ENCODE data around the gene UBE2D3. TPM values are rescaled to one million over a fixed set of nuclear protein-coding genes. Genes with fewer than 3 reads are reported as not detected.
A peak's percentile ranks its signal among the peaks of the same experiment; 100 is the strongest.
"Not testable (repeated sequence)": the region's sequence is repeated elsewhere in the genome, so short reads cannot be mapped to it uniquely, and the experiment has no call there.

The UBE2D3 gene
- total and polyA plus RNA-seq, 8 donors: 241 to 313 (median 272) TPM

DNA sequence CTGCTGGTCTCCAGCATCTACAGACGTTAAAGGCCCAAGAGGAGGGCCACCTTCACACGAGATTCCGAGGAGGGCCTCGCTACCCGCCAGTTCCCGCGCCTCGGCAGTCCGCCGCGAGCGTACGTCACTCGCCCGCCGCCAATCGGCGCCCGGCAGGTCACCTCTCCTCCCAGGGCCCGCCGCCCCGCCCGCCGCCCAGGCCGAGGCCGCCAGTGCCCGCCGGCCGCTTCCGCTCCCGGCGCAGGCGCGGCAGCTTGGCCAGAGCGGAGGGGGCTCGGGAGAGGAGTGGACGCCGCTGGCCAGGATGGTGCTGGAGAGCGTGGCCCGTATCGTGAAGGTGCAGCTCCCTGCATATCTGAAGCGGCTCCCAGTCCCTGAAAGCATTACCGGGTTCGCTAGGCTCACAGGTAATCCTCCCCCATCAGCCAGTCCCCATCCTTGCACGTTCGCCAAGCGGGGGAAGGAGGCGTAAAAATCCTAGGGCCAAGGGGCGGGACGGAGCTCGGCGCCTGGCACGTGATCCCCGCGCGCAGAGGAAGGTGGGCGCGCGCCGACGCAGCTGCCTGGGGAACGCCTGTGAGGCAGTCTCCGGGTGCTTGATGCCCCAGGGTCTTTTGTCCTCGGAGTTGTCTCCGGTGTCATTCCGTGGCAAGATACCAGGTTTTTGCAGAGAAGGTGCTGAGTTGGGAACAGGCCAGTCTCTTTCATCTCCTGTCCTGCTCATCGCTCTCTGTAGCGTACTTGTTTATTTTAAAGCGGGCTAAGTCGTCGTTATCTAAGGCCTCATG is 41.6 kb upstream of the UBE2D3 start, which contains the start of gene CISD2:
CISD2 (plus strand) TSS at position 212 of the 788 bp plus-strand sequence; CDS start at position 305, 93 bp downstream.
- peaks cover 11 to 32% of the 10 kb centered on the region in 2 donors for H3K4me1 ChIP-seq
- intact Hi-C loops (cut with DNase I): no loop called here
- H3K4me3 ChIP-seq: peak within 1 kb of the TSS; percentile 75
- ATAC-seq (peak; percentile 97), DNase-seq (peak; percentile 94 to 99 (median 94))
- no peaks in the 10 kb centered on the region for H3K9me3 ChIP-seq
- peak within 1 kb of the TSS; percentile 96 to 98 for H3K27ac ChIP-seq
- no peaks in the 10 kb centered on the region for H3K36me3 ChIP-seq
- H3K27me3 ChIP-seq: no peaks in the 10 kb centered on the region
- TF ChIP-seq, protein P1, sequence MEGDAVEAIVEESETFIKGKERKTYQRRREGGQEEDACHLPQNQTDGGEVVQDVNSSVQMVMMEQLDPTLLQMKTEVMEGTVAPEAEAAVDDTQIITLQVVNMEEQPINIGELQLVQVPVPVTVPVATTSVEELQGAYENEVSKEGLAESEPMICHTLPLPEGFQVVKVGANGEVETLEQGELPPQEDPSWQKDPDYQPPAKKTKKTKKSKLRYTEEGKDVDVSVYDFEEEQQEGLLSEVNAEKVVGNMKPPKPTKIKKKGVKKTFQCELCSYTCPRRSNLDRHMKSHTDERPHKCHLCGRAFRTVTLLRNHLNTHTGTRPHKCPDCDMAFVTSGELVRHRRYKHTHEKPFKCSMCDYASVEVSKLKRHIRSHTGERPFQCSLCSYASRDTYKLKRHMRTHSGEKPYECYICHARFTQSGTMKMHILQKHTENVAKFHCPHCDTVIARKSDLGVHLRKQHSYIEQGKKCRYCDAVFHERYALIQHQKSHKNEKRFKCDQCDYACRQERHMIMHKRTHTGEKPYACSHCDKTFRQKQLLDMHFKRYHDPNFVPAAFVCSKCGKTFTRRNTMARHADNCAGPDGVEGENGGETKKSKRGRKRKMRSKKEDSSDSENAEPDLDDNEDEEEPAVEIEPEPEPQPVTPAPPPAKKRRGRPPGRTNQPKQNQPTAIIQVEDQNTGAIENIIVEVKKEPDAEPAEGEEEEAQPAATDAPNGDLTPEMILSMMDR (IDR thresholded peaks at IDR 0.05): no peak

DNA sequence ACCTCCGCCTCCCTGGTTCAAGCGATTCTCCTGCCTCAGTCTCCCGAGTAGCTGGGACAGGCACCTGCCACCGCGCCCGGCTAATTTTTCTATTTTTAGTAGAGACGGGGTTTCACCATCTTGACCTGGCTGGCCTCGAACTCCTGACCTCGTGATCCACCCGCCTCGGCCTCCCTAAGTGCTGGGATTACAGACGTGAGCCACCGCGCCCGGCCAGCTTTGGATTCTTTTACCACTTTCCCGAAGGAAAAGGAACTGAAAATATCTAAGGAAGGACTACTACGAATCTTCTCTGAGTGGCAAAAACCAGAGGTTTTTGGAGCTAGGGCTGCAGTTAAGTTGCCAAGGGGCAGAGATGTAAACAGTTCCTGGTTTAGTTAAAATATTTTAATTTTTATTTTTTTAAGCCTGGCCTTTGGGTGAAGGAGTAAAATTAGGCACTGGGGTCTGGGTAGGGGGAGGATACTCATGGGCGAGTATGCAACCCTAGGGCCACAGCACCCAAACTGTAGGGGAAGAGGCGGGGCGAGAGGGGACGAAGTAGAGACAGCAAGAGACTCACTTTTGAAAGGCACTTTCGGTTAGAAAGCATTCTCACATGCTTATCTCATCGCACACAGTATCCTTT is 40.9 kb upstream of the UBE2D3 start:
- peaks cover 11 to 32% of the 10 kb centered on the region in 2 donors for H3K4me1 ChIP-seq
- TF ChIP-seq, protein P1 (IDR thresholded peaks at IDR 0.05): no peak
- no peak for DNase-seq
- H3K27me3 ChIP-seq: no peaks in the 10 kb centered on the region
- no peaks in the 10 kb centered on the region for H3K36me3 ChIP-seq
- no peaks in the 10 kb centered on the region for H3K9me3 ChIP-seq
- H3K4me3 ChIP-seq: peak overlapping the region; percentile 75
- H3K27ac ChIP-seq: peak overlapping the region; percentile 96 to 98
- ATAC-seq: peak; percentile 61
- intact Hi-C loops (cut with DNase I): no loop called here

DNA sequence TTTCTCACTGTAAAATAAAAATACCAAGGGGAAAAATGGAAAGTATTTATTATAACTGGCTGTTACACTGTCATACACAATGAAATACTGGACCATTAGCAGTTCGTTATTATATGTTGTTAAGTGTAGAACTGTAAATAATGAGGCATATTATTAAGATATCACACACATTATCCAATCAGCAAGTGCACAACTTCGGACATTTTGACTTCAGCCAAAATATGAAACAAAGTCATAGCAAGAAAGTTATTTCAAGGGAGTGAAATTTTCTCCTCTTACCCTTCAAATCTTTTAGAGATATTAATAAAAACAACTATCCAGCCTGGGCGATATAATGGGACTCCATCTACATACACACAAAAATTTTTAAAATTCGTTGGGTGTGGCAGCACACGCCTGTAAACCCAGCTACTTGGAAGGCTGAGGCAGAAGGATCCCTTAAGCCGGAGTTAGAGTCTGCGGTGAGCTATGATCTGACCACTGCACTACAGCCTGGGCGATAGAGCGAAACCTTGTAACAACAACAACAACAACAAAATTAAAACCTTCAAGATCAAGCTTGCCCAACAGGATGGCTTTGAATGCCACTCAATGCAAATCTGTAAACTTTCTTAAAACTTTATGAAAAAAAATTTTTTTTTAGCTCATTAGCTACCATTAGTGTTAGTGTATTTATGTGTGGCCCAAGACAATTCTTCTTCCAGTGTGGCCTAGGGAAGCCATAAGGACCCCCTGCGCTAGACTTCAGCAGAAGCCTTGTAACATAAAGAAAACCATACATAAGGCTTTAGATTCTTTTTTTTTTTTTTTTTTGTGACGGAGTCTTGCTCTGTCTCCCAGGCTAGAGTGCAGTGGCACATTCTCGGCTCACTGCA is 40.2 kb upstream of the UBE2D3 start:
- H3K36me3 ChIP-seq: no peaks in the 10 kb centered on the region
- H3K4me1 ChIP-seq: peaks cover 11 to 37% of the 10 kb centered on the region in 2 donors
- intact Hi-C loops (cut with DNase I): no loop called here
- DNase-seq: no peak
- peak overlapping the region; percentile 75 for H3K4me3 ChIP-seq
- no peaks in the 10 kb centered on the region for H3K9me3 ChIP-seq
- H3K27ac ChIP-seq: peak overlapping the region; percentile 96 to 98
- TF ChIP-seq, protein P1 (IDR thresholded peaks at IDR 0.05): no peak
- no peak for ATAC-seq
- no peaks in the 10 kb centered on the region for H3K27me3 ChIP-seq

DNA sequence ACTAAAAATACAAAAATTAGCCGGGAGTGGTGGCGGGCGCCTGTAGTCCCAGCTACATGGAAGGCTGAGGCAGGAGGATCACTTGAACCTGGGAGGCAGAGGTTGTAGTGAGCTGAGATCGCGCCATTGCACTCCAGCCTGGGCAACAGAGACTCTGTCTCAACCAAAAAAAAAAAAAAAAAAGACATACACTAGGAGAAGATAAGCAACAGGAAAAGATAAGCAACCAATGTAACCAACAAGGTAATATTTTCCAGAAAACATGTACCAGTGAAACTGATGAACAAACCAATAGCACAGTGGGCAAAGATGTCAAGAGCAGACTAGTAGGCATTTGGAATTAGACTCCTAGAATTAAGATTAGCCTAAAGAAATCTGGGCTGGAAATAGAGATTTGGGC is 38.0 kb upstream of the UBE2D3 start:
- H3K36me3 ChIP-seq; H3K4me3 ChIP-seq; H3K9me3 ChIP-seq; H3K27me3 ChIP-seq; ATAC-seq; H3K27ac ChIP-seq; DNase-seq; intact Hi-C loops (cut with DNase I): not testable (repeated sequence)
- peaks cover 7 to 22% of the 10 kb centered on the region in 2 donors for H3K4me1 ChIP-seq

DNA sequence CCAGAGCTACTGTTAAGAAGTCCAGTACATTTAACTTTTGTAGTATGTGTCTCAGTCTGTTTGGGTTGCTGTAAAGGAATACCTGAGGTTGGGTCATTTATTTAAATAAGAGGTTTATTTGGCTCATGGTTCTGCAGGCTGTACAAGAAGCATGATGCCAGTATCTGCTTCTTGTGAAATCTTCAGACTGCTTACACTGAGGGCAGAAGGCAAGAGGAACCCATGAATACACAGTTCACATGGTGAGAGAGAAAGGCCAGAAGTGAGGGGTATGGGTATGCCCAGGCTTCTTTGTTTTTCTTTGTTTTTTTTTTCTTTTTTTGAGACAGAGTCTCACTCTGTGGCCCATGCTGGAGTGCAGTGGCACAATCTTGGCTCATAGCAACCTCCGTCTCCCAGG is 35.4 kb upstream of the UBE2D3 start:
- Histone ChIP-seq H3K27ac (peak overlapping the region in 1 of 2 donors; percentile 51), H3K36me3 (no peaks in the 10 kb centered on the region), H3K9me3 (peaks cover 0 to 20% of the 10 kb centered on the region in 2 donors), H3K4me3 (no peak overlapping the region), H3K4me1 (peaks cover 3 to 13% of the 10 kb centered on the region in 2 donors), H3K27me3 (no peaks in the 10 kb centered on the region)
- intact Hi-C loops (cut with DNase I): no loop called here
- peak; percentile 70 for ATAC-seq
- DNase-seq: no peak
- TF ChIP-seq, protein P1 (IDR thresholded peaks at IDR 0.05): no peak
